SKM-1 treated with dmso at 0.1 percent for 144 hours (cell line): ENCODE data around the gene CDKN2B-AS1.

Experiments used
- DNase-seq: peaks from one replicate; lab custom pipeline; 2025; ENCODE audit not compliant: unreplicated experiment; lab: John Stamatoyannopoulos, UW

The CDKN2B-AS1 gene

DNA sequence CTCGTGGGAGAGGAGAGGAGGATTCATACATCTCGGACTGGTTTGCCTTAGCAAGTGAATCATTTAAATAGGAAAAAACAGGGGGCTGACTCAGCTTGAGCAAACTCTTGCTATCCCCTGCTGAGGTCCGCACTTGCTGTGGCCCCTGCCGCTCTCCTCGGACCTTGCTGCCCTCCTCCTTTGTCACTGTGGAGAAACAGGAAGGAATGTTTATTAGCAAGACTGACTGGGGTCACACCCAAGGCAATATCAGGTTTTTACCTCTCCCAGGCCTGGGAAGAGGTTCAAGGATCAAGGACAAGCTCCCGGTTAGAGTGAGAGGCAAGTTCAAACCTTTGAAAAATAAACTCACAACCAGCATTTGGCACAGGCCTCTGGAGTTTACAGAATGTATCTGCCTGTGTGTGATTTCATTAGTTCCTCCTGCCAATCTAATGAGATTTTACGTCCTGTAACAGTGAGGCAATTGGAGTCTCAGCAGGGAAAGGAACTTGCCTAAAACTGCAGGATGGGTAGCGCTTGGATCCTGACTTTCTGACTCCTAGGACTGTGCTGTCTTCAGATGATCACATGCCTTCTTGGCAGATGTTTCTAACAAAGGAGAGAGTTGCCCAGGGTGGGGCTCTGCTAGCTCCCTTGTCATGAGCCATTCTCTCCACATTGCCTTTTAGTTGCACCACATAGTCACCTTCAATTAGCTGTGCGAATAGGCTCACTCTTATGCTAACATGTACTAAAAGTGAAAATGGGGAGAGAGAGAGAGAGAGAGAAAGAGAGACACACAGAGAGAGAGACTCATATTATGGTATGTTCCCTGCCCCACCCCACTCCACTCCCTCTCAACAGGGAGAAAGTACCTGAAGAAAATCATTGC, 123.2 kb downstream of the CDKN2B-AS1 start:
- no peak for DNase-seq

- DNase-seq = no peak
Observed at GRCh38 chr9:22118810-22119521, 124.4 kb downstream of the CDKN2B-AS1 start.

- DNase-seq = peak; percentile 37
Observed at GRCh38 chr9:22119522-22120158, 125.0 kb downstream of the CDKN2B-AS1 start.

- no peak for DNase-seq
Observed at GRCh38 chr9:22120159-22120549, 125.6 kb downstream of the CDKN2B-AS1 start.

DNA sequence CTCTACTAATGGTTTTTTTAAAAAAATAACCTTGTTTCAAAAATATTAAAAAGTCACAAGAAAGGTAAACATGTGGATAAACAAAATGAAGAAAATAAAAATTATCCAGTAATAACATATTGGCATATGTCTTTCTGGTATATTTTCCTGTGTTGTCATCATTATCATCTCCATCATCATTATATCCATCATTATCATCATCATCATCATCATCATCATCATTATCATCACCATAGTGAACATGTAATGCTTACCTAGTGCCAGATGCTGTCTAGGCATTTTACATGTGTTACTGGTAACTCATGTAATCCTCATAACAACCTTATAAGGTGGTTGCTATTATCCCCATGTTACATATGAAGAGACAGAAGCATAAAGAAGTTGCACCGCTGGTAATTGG, 126.0 kb downstream of the CDKN2B-AS1 start:
- no peak for DNase-seq

DNA sequence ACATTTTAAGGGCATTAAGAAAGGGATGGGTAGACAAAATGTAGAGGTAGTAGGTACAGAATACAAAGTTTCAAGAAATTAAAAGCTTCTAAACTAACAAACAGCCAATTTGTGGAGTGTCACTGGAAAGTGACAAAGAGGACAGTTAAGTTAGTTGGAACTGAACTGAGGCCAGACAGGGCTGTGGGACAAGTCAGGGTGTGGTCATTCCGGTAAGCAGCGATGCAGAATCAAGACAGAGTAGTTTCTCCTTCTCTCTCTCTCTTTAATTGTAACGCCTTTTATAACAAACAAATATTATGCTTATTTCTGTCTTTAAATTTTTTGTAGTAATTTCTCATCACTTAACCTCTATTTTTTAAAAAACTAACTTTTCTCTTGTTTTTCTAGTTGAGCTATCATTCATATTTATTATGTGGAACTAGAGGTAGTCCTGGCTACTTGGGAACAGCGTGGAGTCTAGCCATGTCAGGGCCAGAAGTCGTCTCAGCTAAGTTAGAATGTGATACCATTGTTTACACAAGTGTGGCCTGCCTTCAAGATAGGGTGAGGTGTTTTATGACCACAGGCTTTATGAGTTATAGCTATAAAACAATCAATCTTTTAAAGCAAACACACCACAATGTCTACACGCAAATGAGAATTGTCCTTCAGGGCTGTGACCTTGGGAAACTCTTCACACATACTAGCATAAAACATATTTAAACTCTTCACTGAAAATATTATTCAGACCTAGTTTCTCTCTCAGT, 129.8 kb downstream of the CDKN2B-AS1 start:
- DNase-seq = no peak

- DNase-seq = no peak
Observed at GRCh38 chr9:22129133-22129532, 134.5 kb downstream of the CDKN2B-AS1 start.

DNA sequence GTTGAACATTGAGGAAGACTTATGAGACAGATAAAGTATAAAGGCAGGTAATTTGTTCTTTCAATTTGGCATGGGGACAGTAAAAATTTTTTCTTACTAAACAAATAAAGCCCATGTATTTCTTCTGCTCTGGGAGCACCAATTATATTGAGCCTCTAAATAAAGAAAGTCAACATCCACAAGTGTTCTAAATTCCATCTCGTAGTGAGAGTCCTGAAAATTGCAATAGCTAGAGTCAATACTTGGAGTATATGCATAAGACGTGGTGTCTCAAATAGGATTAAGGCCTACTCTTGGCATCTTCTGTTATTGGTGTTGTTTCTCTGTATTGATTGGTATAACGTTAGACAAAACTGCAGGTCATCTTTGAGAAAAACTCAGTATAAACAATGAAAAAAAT, 135.0 kb downstream of the CDKN2B-AS1 start:
- DNase-seq = no peak

GRCh38 chr9:22131817-22132216, 137.2 kb downstream of the CDKN2B-AS1 start:
- DNase-seq = no peak

DNA sequence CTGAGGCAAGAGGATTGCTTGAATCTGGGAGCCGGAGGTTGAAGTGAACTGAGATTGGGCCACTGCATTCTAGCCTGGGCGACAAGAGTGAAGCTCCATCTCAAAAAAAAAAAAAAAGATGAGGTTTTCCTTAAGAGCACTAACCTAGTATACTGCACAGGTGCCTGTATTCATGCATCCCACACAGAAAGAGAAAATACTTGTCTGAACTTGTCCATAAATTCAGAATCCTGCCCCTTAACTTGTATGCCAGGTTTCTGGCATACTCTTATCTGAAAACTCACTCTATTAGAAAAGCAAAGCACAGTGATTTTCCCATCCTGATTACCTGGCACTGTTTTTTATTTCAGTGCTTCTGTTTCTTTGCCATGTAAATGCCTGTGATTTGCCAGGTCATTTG, 139.8 kb downstream of the CDKN2B-AS1 start:
- no peak for DNase-seq

GRCh38 chr9:22136461-22137096, 142.0 kb downstream of the CDKN2B-AS1 start:
- no peak for DNase-seq

GRCh38 chr9:22138956-22139660, 144.5 kb downstream of the CDKN2B-AS1 start:
- DNase-seq = no peak

DNA sequence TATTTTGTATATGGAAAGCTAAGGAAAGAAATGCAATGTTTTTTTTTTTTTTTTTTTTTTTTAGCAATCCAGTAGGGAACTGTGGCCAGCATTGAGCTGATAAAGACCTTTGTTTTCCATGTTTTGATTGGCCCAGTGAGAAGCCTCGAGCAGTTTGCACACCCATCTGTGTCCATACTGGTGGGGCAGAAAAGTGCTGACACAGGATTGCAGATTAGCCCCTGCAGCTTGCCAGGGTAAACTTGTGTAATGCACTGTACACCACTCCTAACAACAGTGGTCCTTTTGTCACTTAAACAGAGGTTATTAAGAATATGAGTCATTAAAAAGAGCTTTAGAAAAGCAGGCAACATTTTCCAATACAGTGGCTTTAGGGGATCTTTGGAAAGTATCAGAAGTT, 147.3 kb downstream of the CDKN2B-AS1 start:
- no peak for DNase-seq

- no peak for DNase-seq
Observed at GRCh38 chr9:22142671-22143070, 148.1 kb downstream of the CDKN2B-AS1 start.

DNA sequence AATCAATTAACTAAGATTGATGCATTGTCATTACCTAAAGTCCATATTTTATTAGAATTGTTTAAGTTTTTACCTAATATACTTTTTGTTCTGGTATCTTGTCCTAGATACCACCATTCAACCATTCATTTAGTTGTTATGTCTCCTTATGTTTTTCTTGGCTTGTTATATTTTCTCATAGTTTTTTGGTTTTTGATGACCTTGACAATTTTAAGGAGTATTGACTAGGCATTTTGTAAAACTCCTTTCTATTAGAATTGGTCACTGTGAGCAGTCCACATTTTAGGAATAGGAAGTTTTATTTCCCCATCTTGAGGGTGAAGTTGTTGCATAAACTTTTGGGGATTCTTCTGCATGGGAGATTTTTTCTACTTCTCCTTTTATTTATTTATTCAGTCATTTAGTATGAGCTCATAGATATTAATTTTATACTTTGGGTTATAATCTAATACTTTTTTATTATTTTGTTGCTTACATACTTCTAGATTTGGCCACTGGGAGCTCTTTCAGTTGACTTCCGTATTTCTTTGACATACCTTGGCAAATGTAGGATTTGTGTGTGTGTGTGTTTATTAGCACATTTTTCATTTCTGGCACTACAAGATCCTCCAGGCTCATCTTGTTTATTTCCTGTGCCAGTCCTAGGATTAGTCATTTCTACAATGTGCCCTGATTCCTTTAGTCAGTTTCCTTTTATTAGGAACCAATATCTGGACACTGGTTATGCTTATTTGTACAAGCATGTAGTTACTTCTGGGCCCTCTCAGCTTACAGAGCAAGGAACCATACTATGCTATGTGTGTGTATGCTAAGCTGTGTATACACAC, 149.4 kb downstream of the CDKN2B-AS1 start:
- no peak for DNase-seq

DNA sequence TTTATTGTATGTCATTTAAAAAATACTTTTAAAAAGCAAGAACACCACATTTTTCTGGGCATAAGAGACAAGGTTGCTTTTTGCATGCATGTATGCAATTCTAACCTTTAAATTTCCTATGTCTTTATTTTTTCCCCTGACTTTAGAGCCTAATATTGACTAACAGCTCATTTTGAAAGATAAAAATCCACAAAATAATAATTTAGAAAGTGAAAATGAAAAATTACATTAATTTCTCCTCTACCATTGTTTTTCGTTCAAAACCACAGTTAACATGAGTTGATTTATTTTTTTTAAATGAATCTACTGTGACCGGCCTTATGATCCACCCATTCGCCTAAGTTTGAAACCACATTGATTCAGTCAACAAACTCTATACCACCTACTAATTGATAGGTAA, 152.0 kb downstream of the CDKN2B-AS1 start:
- no peak for DNase-seq

- DNase-seq = no peak
Observed at GRCh38 chr9:22147813-22148527, 153.4 kb downstream of the CDKN2B-AS1 start.

DNA sequence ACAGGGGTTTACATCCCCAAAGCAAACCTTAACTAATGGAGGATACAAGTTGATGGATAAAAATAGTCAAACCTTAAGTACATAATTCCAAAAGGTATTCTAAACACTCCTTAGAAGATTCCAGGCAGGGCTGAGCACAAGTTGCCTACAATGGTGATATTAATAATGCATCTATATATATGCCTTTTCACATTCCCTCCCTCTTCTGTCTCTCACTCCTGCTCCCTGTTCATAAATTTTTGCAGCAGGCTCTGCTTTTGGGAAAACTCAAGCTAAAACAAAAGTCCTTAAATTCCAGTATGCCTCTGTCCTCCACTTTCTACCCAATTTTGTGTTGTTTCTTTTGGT, 153.9 kb downstream of the CDKN2B-AS1 start:
- no peak for DNase-seq
